WTC11 (cell line): ENCODE measurements around the gene WBP1L. TPM values are rescaled to one million over a fixed set of nuclear protein-coding genes. Genes with fewer than 3 reads are reported as not detected.

Experiments used
- ATAC-seq: fragments of 200-7000 bp; cut with Tn5 transposase; 2 replicates; pipeline ENCODE4 v1.10.0; 2021; ENCODE audit warnings: mild to moderate bottlenecking, moderate library complexity
- CTCF ChIA-PET: fragments of 300-600 bp; sonication (Branson Sonifier 250); formaldehyde crosslinking; loops from one replicate; lab custom pipeline; 2021; ENCODE audit warnings: antibody characterized with exemption; lab: Charles Lee
- POLR2A ChIA-PET: fragments of 350-600 bp; sonication (Branson Sonifier 250); formaldehyde crosslinking; loops from one replicate; lab custom pipeline; 2021; ENCODE audit warnings: antibody characterized with exemption; lab: Charles Lee
- DNase-seq: peaks from one replicate; pipeline ENCODE4 v3.0.0; 2021; ENCODE audit warnings: low spot score
- H3K27ac Mint-ChIP-seq: 2 replicates; pipeline ENCODE4 v1.8.0; 2021; ENCODE audit warnings: mixed read lengths
- H3K27me3 Mint-ChIP-seq: 2 replicates; pipeline ENCODE4 v1.8.0; 2021; ENCODE audit warnings: low read depth, mild to moderate bottlenecking, moderate library complexity, mixed read lengths
- H3K36me3 Mint-ChIP-seq: 2 replicates; pipeline ENCODE4 v1.8.0; 2021; ENCODE audit warnings: mixed read lengths
- H3K4me1 Mint-ChIP-seq: 2 replicates; pipeline ENCODE4 v1.8.0; 2022; ENCODE audit warnings: mixed read lengths
- H3K4me3 Mint-ChIP-seq: 2 replicates; pipeline ENCODE4 v1.8.0; 2021; ENCODE audit warnings: mild to moderate bottlenecking, moderate library complexity, mixed read lengths
- H3K9me3 Mint-ChIP-seq: 2 replicates; pipeline ENCODE4 v1.8.0; 2021; ENCODE audit warnings: mixed read lengths
- ATF1 ChIP-seq: sonication (generic); formaldehyde crosslinking; IDR thresholded peaks from 2 replicates; pipeline ENCODE4 v1.8.1; 2023; ENCODE audit warnings: mild to moderate bottlenecking, moderate library complexity, missing genetic modification reagents
- EMX1 ChIP-seq: fragments of 250-450 bp; sonication (Bioruptor Pico); IDR thresholded peaks from 2 replicates; pipeline ENCODE4 v1.8.0; 2021; ENCODE audit warnings: mild to moderate bottlenecking
- GRHL2 ChIP-seq: fragments of 250-450 bp; sonication (Bioruptor Pico); IDR thresholded peaks from 2 replicates; pipeline ENCODE4 v1.8.0; 2022; ENCODE audit warnings: mild to moderate bottlenecking, moderate library complexity; ENCODE audit not compliant: insufficient replicate concordance, severe bottlenecking
- HMGXB4 ChIP-seq: sonication (generic); formaldehyde crosslinking; IDR thresholded peaks from 2 replicates; pipeline ENCODE4 v1.8.1; 2023; ENCODE audit warnings: mild to moderate bottlenecking, moderate library complexity, missing genetic modification reagents
- NR1H2 ChIP-seq: sonication (generic); formaldehyde crosslinking; IDR thresholded peaks from 2 replicates; pipeline ENCODE4 v1.9.0; 2021; ENCODE audit warnings: mild to moderate bottlenecking, moderate library complexity, missing genetic modification reagents
- NR3C1 ChIP-seq: sonication (generic); formaldehyde crosslinking; conservative IDR thresholded peaks from 2 replicates; pipeline ENCODE4 v1.8.1; 2023; ENCODE audit warnings: low read depth, mild to moderate bottlenecking, missing genetic modification reagents
- PRRX2 ChIP-seq: fragments of 250-450 bp; sonication (Bioruptor Pico); IDR thresholded peaks from 2 replicates; pipeline ENCODE4 v1.8.0; 2021; ENCODE audit warnings: mild to moderate bottlenecking
- RORB ChIP-seq: fragments of 250-450 bp; sonication (Bioruptor Pico); IDR thresholded peaks from 2 replicates; pipeline ENCODE4 v1.9.0; 2021; ENCODE audit warnings: mild to moderate bottlenecking
- TP53 ChIP-seq: sonication (generic); formaldehyde crosslinking; IDR thresholded peaks from 2 replicates; pipeline ENCODE4 v1.8.1; 2023; ENCODE audit warnings: mild to moderate bottlenecking, missing genetic modification reagents
- ZMAT4 ChIP-seq: fragments of 250-450 bp; sonication (Bioruptor Pico); IDR thresholded peaks from 2 replicates; pipeline ENCODE4 v1.9.0; 2021; ENCODE audit warnings: mild to moderate bottlenecking
- ZNF219 ChIP-seq: sonication (generic); formaldehyde crosslinking; IDR thresholded peaks from 2 replicates; pipeline ENCODE4 v1.8.0; 2023; ENCODE audit warnings: missing genetic modification reagents, mild to moderate bottlenecking, borderline replicate concordance
- ZNF263 ChIP-seq: sonication (generic); formaldehyde crosslinking; IDR thresholded peaks from 2 replicates; pipeline ENCODE4 v1.8.1; 2022; ENCODE audit warnings: low read depth, mild to moderate bottlenecking, moderate library complexity, missing genetic modification reagents
- ZNF281 ChIP-seq: sonication (generic); formaldehyde crosslinking; IDR thresholded peaks from 2 replicates; pipeline ENCODE4 v1.8.0; 2023; ENCODE audit warnings: mild to moderate bottlenecking, missing genetic modification reagents
- ZNF396 ChIP-seq: fragments of 250-450 bp; sonication (Bioruptor Pico); IDR thresholded peaks from 2 replicates; pipeline ENCODE4 v1.8.0; 2021; ENCODE audit warnings: mild to moderate bottlenecking, moderate library complexity, borderline replicate concordance
- total RNA-seq: library from RNA; stranded (reverse); gene quantifications from 3 replicates; pipeline ENCODE4 v1.2.3, GENCODE V29; 2021
- TF ChIP-seq, protein P1 (sequence below): sonication (generic); formaldehyde crosslinking; IDR thresholded peaks from 2 replicates; pipeline ENCODE4 v1.8.0; 2022; ENCODE audit warnings: missing genetic modification reagents
- TF ChIP-seq, protein P2 (sequence below): fragments of 250-450 bp; sonication (Bioruptor Pico); IDR thresholded peaks from 2 replicates; pipeline ENCODE4 v2.1.2; 2022; ENCODE audit warnings: mild to moderate bottlenecking, moderate library complexity
- TF ChIP-seq, protein P3 (sequence below): sonication (generic); formaldehyde crosslinking; IDR thresholded peaks from 2 replicates; pipeline ENCODE4 v1.8.0; 2023; ENCODE audit warnings: missing genetic modification reagents, mild to moderate bottlenecking, borderline replicate concordance
- TF ChIP-seq, protein P4 (sequence below): fragments of 250-450 bp; sonication (Bioruptor Pico); IDR thresholded peaks from 2 replicates; pipeline ENCODE4 v1.9.0; 2021; ENCODE audit warnings: mild to moderate bottlenecking

The WBP1L gene
- total RNA-seq, 1 experiment from 2014 or later: 26.8 TPM

DNA sequence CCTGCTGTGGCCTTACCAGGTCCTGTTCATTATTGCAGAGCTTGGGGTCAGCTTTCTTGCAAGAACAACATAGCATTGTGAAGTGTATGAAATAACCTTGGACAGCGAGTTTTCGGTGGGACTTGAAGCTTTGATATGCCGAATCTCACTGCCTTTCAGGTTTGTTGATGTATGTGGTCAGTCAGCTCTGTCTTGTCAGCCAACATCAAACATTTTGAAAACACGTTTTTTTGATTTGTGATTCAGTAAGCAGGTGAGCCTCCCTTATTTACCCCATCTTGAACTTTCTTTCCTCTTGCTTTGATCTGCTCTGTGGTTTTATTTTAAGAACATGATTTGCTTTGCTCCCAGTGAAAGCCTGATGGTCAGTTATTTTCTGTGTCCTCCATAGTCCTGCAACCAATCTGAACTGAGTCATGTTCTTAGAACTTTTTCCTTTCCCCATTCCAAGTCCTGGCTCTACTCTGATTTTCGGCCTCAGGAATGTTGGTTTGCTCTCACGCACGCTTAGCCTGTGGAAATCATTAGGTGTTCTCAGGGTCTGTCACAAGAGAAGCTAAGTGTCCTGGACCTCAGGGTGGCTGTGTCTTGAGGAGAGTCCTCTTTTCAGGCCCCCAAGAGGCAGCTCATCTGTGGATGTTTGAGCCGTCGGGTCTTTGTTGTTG is 8.7 kb downstream of the WBP1L start:
- Mint-ChIP-seq H3K4me3 (no peak overlapping the region), H3K36me3 (no peaks in the 10 kb centered on the region), H3K27ac (no peak overlapping the region), H3K9me3 (no peaks in the 10 kb centered on the region), H3K4me1 (peaks cover 7% of the 10 kb centered on the region), H3K27me3 (no peaks in the 10 kb centered on the region)
- TF ChIP-seq, protein P1, sequence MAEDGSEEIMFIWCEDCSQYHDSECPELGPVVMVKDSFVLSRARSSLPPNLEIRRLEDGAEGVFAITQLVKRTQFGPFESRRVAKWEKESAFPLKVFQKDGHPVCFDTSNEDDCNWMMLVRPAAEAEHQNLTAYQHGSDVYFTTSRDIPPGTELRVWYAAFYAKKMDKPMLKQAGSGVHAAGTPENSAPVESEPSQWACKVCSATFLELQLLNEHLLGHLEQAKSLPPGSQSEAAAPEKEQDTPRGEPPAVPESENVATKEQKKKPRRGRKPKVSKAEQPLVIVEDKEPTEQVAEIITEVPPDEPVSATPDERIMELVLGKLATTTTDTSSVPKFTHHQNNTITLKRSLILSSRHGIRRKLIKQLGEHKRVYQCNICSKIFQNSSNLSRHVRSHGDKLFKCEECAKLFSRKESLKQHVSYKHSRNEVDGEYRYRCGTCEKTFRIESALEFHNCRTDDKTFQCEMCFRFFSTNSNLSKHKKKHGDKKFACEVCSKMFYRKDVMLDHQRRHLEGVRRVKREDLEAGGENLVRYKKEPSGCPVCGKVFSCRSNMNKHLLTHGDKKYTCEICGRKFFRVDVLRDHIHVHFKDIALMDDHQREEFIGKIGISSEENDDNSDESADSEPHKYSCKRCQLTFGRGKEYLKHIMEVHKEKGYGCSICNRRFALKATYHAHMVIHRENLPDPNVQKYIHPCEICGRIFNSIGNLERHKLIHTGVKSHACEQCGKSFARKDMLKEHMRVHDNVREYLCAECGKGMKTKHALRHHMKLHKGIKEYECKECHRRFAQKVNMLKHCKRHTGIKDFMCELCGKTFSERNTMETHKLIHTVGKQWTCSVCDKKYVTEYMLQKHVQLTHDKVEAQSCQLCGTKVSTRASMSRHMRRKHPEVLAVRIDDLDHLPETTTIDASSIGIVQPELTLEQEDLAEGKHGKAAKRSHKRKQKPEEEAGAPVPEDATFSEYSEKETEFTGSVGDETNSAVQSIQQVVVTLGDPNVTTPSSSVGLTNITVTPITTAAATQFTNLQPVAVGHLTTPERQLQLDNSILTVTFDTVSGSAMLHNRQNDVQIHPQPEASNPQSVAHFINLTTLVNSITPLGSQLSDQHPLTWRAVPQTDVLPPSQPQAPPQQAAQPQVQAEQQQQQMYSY (CRISPR knock-in tag): no peak
- TF ChIP-seq ZNF263 (CRISPR knock-in tag) (no peak), ZNF396 (CRISPR knock-in tag) (no peak), PRRX2 (CRISPR knock-in tag) (no peak), GRHL2 (CRISPR knock-in tag) (no peak), RORB (CRISPR knock-in tag) (no peak), NR3C1 (no peak), HMGXB4 (CRISPR knock-in tag) (no peak), NR1H2 (CRISPR knock-in tag) (no peak), ZMAT4 (CRISPR knock-in tag) (no peak), ATF1 (no peak), ZNF281 (CRISPR knock-in tag) (no peak), ZNF219 (no peak), TP53 (CRISPR knock-in tag) (no peak), EMX1 (no peak)
- TF ChIP-seq, protein P2, sequence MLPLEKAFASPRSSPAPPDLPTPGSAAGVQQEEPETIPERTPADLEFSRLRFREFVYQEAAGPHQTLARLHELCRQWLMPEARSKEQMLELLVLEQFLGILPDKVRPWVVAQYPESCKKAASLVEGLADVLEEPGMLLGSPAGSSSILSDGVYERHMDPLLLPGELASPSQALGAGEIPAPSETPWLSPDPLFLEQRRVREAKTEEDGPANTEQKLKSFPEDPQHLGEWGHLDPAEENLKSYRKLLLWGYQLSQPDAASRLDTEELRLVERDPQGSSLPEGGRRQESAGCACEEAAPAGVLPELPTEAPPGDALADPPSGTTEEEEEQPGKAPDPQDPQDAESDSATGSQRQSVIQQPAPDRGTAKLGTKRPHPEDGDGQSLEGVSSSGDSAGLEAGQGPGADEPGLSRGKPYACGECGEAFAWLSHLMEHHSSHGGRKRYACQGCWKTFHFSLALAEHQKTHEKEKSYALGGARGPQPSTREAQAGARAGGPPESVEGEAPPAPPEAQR (CRISPR knock-in tag): no peak
- TF ChIP-seq, protein P3, sequence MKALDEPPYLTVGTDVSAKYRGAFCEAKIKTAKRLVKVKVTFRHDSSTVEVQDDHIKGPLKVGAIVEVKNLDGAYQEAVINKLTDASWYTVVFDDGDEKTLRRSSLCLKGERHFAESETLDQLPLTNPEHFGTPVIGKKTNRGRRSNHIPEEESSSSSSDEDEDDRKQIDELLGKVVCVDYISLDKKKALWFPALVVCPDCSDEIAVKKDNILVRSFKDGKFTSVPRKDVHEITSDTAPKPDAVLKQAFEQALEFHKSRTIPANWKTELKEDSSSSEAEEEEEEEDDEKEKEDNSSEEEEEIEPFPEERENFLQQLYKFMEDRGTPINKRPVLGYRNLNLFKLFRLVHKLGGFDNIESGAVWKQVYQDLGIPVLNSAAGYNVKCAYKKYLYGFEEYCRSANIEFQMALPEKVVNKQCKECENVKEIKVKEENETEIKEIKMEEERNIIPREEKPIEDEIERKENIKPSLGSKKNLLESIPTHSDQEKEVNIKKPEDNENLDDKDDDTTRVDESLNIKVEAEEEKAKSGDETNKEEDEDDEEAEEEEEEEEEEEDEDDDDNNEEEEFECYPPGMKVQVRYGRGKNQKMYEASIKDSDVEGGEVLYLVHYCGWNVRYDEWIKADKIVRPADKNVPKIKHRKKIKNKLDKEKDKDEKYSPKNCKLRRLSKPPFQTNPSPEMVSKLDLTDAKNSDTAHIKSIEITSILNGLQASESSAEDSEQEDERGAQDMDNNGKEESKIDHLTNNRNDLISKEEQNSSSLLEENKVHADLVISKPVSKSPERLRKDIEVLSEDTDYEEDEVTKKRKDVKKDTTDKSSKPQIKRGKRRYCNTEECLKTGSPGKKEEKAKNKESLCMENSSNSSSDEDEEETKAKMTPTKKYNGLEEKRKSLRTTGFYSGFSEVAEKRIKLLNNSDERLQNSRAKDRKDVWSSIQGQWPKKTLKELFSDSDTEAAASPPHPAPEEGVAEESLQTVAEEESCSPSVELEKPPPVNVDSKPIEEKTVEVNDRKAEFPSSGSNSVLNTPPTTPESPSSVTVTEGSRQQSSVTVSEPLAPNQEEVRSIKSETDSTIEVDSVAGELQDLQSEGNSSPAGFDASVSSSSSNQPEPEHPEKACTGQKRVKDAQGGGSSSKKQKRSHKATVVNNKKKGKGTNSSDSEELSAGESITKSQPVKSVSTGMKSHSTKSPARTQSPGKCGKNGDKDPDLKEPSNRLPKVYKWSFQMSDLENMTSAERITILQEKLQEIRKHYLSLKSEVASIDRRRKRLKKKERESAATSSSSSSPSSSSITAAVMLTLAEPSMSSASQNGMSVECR (CRISPR knock-in tag): no peak
- TF ChIP-seq, protein P4, sequence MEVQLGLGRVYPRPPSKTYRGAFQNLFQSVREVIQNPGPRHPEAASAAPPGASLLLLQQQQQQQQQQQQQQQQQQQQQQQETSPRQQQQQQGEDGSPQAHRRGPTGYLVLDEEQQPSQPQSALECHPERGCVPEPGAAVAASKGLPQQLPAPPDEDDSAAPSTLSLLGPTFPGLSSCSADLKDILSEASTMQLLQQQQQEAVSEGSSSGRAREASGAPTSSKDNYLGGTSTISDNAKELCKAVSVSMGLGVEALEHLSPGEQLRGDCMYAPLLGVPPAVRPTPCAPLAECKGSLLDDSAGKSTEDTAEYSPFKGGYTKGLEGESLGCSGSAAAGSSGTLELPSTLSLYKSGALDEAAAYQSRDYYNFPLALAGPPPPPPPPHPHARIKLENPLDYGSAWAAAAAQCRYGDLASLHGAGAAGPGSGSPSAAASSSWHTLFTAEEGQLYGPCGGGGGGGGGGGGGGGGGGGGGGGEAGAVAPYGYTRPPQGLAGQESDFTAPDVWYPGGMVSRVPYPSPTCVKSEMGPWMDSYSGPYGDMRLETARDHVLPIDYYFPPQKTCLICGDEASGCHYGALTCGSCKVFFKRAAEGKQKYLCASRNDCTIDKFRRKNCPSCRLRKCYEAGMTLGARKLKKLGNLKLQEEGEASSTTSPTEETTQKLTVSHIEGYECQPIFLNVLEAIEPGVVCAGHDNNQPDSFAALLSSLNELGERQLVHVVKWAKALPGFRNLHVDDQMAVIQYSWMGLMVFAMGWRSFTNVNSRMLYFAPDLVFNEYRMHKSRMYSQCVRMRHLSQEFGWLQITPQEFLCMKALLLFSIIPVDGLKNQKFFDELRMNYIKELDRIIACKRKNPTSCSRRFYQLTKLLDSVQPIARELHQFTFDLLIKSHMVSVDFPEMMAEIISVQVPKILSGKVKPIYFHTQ: no peak
- CTCF ChIA-PET: interaction anchor here (1.0 to 2.5 kb wide), 7 partner anchors 9 to 149 kb away, joined by 3 to 11 read pairs (median 4); partner anchors contain the start of gene WBP1L
- DNase-seq (no peak), ATAC-seq (no peak)
- POLR2A ChIA-PET: no interaction called here
